Placental pericyte (primary cell): Measurements from ENCODE around the gene TMPRSS7. TPM values are rescaled to one million over a fixed set of nuclear protein-coding genes. Genes with fewer than 3 reads are reported as not detected.

Experiments
- small RNA-seq: library from RNA; depleted of rRNA; stranded (forward); fragments of <200 nt; gene quantifications from one replicate; pipeline ENCODE3, GENCODE V24; 2012; ENCODE audit warnings: low replicate concordance
- total RNA-seq: library from RNA; depleted of rRNA; stranded (reverse); fragments of >200 nt; gene quantifications from 2 replicates; pipeline ENCODE4 v1.2.3, GENCODE V29; 2012

The TMPRSS7 gene
- not detected in 2 replicates for total RNA-seq

GRCh38 chr3:112034436-112034835, at the start of gene TMPRSS7:
Gene TMPRSS7, plus strand, starts transcription at chr3:112034736. Its CDS starts 110 bp downstream, at chr3:112034846.

GRCh38 chr3:111998636-111999483, 35.7 kb upstream of the TMPRSS7 start, which contains the start of gene TAGLN3:
Gene TAGLN3, plus strand, starts transcription at chr3:111998922. Its CDS starts 501 bp downstream, at chr3:111999423.

GRCh38 chr3:112086076-112086854, 51.7 kb downstream of the TMPRSS7 start, which contains the start of gene C3orf52:
Gene C3orf52, plus strand, starts transcription at chr3:112086389. Its CDS starts 19 bp downstream, at chr3:112086408.

Small RNAs within 50 kb of the gene (small RNA-seq; reads per million reads assigned to genes)
- not detected for gene MIR567

Other genes with a start within 250 kb of the TMPRSS7 start
- 66.5 and 96.8 TPM in 2 replicates for gene PHLDB2, start 175.5 kb upstream of the TMPRSS7 start, total RNA-seq
- gene ABHD10, start 55.7 kb upstream of the TMPRSS7 start, total RNA-seq: 10.3 and 38.9 TPM in 2 replicates
- 0.14 TPM in 1 of 2 replicates, not detected in the other for gene TAGLN3, start 35.8 kb upstream of the TMPRSS7 start, total RNA-seq
- gene C3orf52, start 51.7 kb downstream of the TMPRSS7 start, total RNA-seq: 11.6 and 18.0 TPM in 2 replicates
- not detected in 2 replicates for gene GCSAM, start 98.5 kb downstream of the TMPRSS7 start, total RNA-seq